Stimulated activated CD4-positive, alpha-beta T cell treated with anti-CD3 and anti-CD28 coated beads, Interleukin-1b, Interleukin-23, amount 100 ng/mL, for 24 hours (primary cell): ENCODE measurements around the gene ATL3.
"Not testable (repeated sequence)": the region's sequence is repeated elsewhere in the genome, so short reads cannot be mapped to it uniquely, and the experiment has no call there.

Experiments used
- DNase-seq, 4 experiments: peaks; one replicate each; pipeline ENCODE4 v3.0.0-alpha.2; 2020; ENCODE audit warnings: low read depth in 4 of 4, low spot score in 1 of 4

The ATL3 gene

GRCh38 chr11:63590024-63590788 lies 81.0 kb downstream of the ATL3 start:
- DNase-seq: no peak

- DNase-seq: no peak
Measured at GRCh38 chr11:63589000-63589399, 82.2 kb downstream of the ATL3 start.

- no peak for DNase-seq
Measured at GRCh38 chr11:63586451-63587166, 84.6 kb downstream of the ATL3 start.

GRCh38 chr11:63583357-63583677 lies 87.9 kb downstream of the ATL3 start:
- DNase-seq: no peak

GRCh38 chr11:63581224-63581623 lies 90.0 kb downstream of the ATL3 start:
- not testable (repeated sequence) for DNase-seq

GRCh38 chr11:63578882-63579281 lies 92.3 kb downstream of the ATL3 start:
- DNase-seq: not testable (repeated sequence)

GRCh38 chr11:63574856-63575602 lies 96.1 kb downstream of the ATL3 start:
- DNase-seq: no peak
